ENCODE measurements around the gene ORM2.

GRCh38 chr9:114372921-114373448 lies 43.3 kb downstream of the ORM2 start:
- TF ChIP-seq CTCF (IDR thresholded peaks at IDR 0.05) (no peak), EP300 (IDR thresholded peaks at IDR 0.05) (peak in 1 of 2 donors; percentile 24)

All from tibial nerve (tissue), 4 donors.